Duodenal mucosa (tissue), 2 donors: ENCODE data around the gene FLOT2.
"Not testable (repeated sequence)": the region's sequence is repeated elsewhere in the genome, so short reads cannot be mapped to it uniquely, and the experiment has no call there.

ENCODE experiments used
- H3K27ac ChIP-seq: one replicate; pipeline ENCODE4 v1.7.0; 2013; ENCODE audit warnings: low read depth, low read length
- H3K27me3 ChIP-seq, 2 donors: one replicate each; pipeline ENCODE4 v1.7.0; 2013; ENCODE audit warnings: low read length in 2 of 2, control low read depth in 1 of 2; ENCODE audit not compliant: insufficient read depth in 2 of 2, control insufficient read depth in 1 of 2
- H3K36me3 ChIP-seq, 2 donors: one replicate each; pipeline ENCODE4 v1.7.0; 2013; ENCODE audit warnings: low read length in 2 of 2, control low read depth in 1 of 2; ENCODE audit not compliant: insufficient read depth in 2 of 2, control insufficient read depth in 1 of 2
- H3K4me1 ChIP-seq, 2 donors: one replicate each; pipeline ENCODE4 v1.7.0; 2013; ENCODE audit warnings: low read length in 2 of 2, control low read depth in 1 of 2; ENCODE audit not compliant: insufficient read depth in 2 of 2, control insufficient read depth in 1 of 2
- H3K4me3 ChIP-seq, 2 donors: one replicate each; pipeline ENCODE4 v1.7.0; 2013; ENCODE audit warnings: low read length in 2 of 2, low read depth in 1 of 2
- H3K9ac ChIP-seq, 2 donors: one replicate each; pipeline ENCODE4 v1.7.0; 2013; ENCODE audit warnings: low read length in 2 of 2, low read depth in 1 of 2
- H3K9me3 ChIP-seq, 2 donors: one replicate each; pipeline ENCODE4 v1.7.0; 2013; ENCODE audit warnings: low read length in 2 of 2, control low read depth in 1 of 2; ENCODE audit not compliant: control insufficient read depth in 1 of 2

Gene FLOT2

GRCh38 chr17:28877150-28877711, 20.3 kb downstream of the FLOT2 start:
- not testable (repeated sequence) for H3K9ac ChIP-seq, H3K4me3 ChIP-seq, H3K27me3 ChIP-seq, H3K27ac ChIP-seq, H3K9me3 ChIP-seq, H3K4me1 ChIP-seq
- peaks cover 19 to 35% of the 10 kb centered on the region in 2 donors for H3K36me3 ChIP-seq

- peaks cover 0 to 8% of the 10 kb centered on the region in 2 donors for H3K4me1 ChIP-seq
- H3K9ac ChIP-seq = no peak overlapping the region
- no peaks in the 10 kb centered on the region for H3K9me3 ChIP-seq
- H3K4me3 ChIP-seq = no peak overlapping the region
- no peak overlapping the region for H3K27ac ChIP-seq
- H3K27me3 ChIP-seq = no peaks in the 10 kb centered on the region
- H3K36me3 ChIP-seq = peaks cover 6 to 22% of the 10 kb centered on the region in 2 donors
Measured at GRCh38 chr17:28875848-28876550, 21.5 kb downstream of the FLOT2 start.

GRCh38 chr17:28874750-28875149, 22.8 kb downstream of the FLOT2 start:
- Histone ChIP-seq H3K36me3 (peaks cover 0 to 10% of the 10 kb centered on the region in 2 donors), H3K4me3 (no peak overlapping the region), H3K9ac (no peak overlapping the region), H3K27ac (no peak overlapping the region), H3K9me3 (no peaks in the 10 kb centered on the region), H3K4me1 (peaks cover 0 to 8% of the 10 kb centered on the region in 2 donors), H3K27me3 (no peaks in the 10 kb centered on the region)

GRCh38 chr17:28873839-28874238, 23.7 kb downstream of the FLOT2 start:
- Histone ChIP-seq H3K27ac (no peak overlapping the region), H3K36me3 (peaks cover 0 to under 1% of the 10 kb centered on the region in 2 donors), H3K4me3 (no peak overlapping the region), H3K9me3 (no peaks in the 10 kb centered on the region), H3K27me3 (no peaks in the 10 kb centered on the region), H3K9ac (no peak overlapping the region), H3K4me1 (peaks cover 0 to 8% of the 10 kb centered on the region in 2 donors)

- no peak overlapping the region for H3K27ac ChIP-seq
- no peak overlapping the region for H3K4me3 ChIP-seq
- H3K27me3 ChIP-seq = no peaks in the 10 kb centered on the region
- H3K9ac ChIP-seq = no peak overlapping the region
- H3K4me1 ChIP-seq = peaks cover under 1 to 8% of the 10 kb centered on the region in 2 donors
- no peaks in the 10 kb centered on the region for H3K36me3 ChIP-seq
- H3K9me3 ChIP-seq = no peaks in the 10 kb centered on the region
Measured at GRCh38 chr17:28871056-28871579, 26.4 kb downstream of the FLOT2 start.

GRCh38 chr17:28867276-28867675, 30.3 kb downstream of the FLOT2 start:
- Histone ChIP-seq H3K9me3 (no peaks in the 10 kb centered on the region), H3K4me1 (peaks cover 13 to 22% of the 10 kb centered on the region in 2 donors), H3K4me3 (no peak overlapping the region), H3K27ac (no peak overlapping the region), H3K9ac (no peak overlapping the region), H3K36me3 (no peaks in the 10 kb centered on the region), H3K27me3 (no peaks in the 10 kb centered on the region)

- H3K4me1 ChIP-seq = peaks cover 24 to 33% of the 10 kb centered on the region in 2 donors
- H3K36me3 ChIP-seq = no peaks in the 10 kb centered on the region
- H3K9ac ChIP-seq = no peak overlapping the region
- H3K27me3 ChIP-seq = no peaks in the 10 kb centered on the region
- no peaks in the 10 kb centered on the region for H3K9me3 ChIP-seq
- H3K4me3 ChIP-seq = no peak overlapping the region
- no peak overlapping the region for H3K27ac ChIP-seq
Measured at GRCh38 chr17:28865946-28866752, 31.4 kb downstream of the FLOT2 start.

- peak overlapping the region in 1 of 2 donors; percentile 74 for H3K9ac ChIP-seq
- H3K27me3 ChIP-seq = no peaks in the 10 kb centered on the region
- peak overlapping the region; percentile 65 for H3K27ac ChIP-seq
- H3K4me1 ChIP-seq = peaks cover 24 to 37% of the 10 kb centered on the region in 2 donors
- H3K4me3 ChIP-seq = peak overlapping the region; percentile 36 to 41
- H3K36me3 ChIP-seq = peaks cover 4 to 6% of the 10 kb centered on the region in 2 donors
- no peaks in the 10 kb centered on the region for H3K9me3 ChIP-seq
Measured at GRCh38 chr17:28864991-28865849, 32.3 kb downstream of the FLOT2 start.

GRCh38 chr17:28863953-28864352, 33.6 kb downstream of the FLOT2 start:
- Histone ChIP-seq H3K27me3 (no peaks in the 10 kb centered on the region), H3K27ac (no peak overlapping the region), H3K4me3 (peak overlapping the region; percentile 5 to 25), H3K4me1 (peaks cover 24 to 37% of the 10 kb centered on the region in 2 donors), H3K36me3 (peaks cover 4 to 12% of the 10 kb centered on the region in 2 donors), H3K9ac (no peak overlapping the region), H3K9me3 (no peaks in the 10 kb centered on the region)
